Urothelium cell line (cell line): ENCODE data around the gene BMX.

ENCODE experiments used
- DNase-seq: peaks from one replicate; pipeline ENCODE4 v3.0.0; 2011; ENCODE audit warnings: low spot score, mixed read lengths
- FAIRE-seq: peaks from 2 replicates; lab custom pipeline; 2011; peaks lifted over from hg19 to GRCh38; lab: Jason Lieb, UNC

Gene BMX

DNA sequence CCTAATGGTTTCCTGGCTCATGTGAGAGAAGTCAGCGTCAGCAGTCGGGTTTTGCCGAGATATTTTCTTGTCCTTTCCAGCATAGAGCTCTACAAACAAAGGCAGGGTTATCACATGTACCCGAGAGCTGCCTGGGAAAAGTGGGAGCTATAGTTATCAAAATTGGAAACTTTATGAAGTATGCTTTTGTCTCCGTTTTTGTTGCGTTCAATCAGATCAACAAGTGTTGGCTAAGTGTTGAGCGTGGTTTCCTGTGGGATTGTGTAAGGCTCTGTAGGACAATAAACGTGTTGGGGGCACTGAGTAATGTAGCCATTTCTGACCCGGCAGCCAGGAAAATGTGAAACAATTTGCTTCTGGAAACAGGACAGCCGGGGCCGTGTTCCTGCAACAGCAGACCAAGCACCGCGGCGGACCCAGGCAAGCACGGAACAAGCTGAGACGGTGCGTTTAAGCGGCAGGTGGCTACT lies at the start of gene BMX:
BMX (plus strand) TSS at position 311 of the 470 bp plus-strand sequence. CDS start 7,547 bp downstream, outside the sequence.
- DNase-seq (no peak), FAIRE-seq (no peak)

GRCh38 chrX:15451913-15452312 lies 48.7 kb upstream of the BMX start:
- FAIRE-seq, result no peak
- no peak for DNase-seq

DNA sequence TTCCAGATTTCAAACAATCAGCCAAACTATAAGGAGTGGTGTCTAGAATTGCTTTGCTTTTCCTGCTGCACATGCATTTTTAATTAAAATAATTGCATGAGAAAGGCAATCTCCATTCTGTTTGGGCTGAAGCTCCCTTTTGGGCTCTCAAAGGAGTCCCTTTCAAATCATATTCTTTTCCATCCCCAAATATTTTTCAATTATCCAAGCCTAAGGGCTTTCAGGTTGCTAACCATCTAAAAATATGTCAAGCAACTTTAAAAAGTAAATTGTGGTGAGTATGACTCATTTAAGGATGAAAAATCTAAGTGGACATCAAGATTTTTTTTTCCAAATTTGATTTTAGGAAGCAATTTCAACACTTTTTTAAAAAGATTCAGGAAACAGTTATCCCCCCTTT lies 35.9 kb upstream of the BMX start:
- DNase-seq, result no peak
- FAIRE-seq, result no peak

GRCh38 chrX:15465347-15465746 lies 35.3 kb upstream of the BMX start:
- no peak for DNase-seq
- no peak for FAIRE-seq

GRCh38 chrX:15465896-15466651 lies 34.5 kb upstream of the BMX start:
- DNase-seq (no peak), FAIRE-seq (no peak)

- DNase-seq (no peak), FAIRE-seq (no peak)
These were observed 32.6 kb upstream of the BMX start for GRCh38 chrX:15468036-15468435.

GRCh38 chrX:15469613-15470012 lies 31.0 kb upstream of the BMX start:
- DNase-seq (no peak), FAIRE-seq (no peak)

DNA sequence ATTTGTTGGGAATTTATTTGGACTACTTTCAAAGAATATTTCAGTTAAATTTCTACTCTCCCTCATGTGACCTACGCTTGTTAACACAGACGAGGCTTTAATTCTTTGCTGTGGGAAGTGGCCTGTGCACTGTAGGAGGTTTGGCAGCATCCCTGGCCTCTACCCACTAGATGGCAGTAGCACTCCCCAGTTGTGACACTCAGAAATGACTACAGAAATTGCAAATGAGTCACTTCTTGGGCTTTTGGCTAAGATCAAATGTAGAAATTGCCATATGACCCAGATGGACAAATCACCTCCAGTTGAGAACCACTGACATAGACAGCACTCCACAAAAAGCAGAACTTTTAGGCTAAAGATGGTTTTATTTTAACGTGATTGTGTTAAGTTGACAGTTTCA lies 29.6 kb upstream of the BMX start:
- peak; percentile 12 for DNase-seq
- FAIRE-seq, result no peak

GRCh38 chrX:15472531-15472930 lies 28.1 kb upstream of the BMX start:
- DNase-seq (no peak), FAIRE-seq (no peak)

DNA sequence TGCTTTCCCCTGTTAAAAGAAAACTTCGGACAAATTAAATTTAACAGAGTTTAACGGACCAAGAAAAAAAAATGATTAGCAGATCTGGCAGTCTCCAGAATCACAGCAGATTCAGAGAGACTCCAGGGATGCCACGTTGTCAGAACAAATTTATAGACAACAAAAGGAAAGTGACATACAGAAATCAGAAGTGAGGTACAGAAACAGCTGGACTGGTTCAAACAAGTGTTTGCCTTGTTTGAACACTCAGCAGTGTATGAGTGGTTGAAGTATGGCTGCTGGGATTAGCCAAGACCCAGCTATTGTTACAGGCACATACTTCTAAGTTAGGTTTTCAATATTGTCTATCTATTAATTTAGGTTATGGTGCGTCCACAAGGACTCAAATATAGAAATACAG lies 26.6 kb upstream of the BMX start:
- no peak for DNase-seq
- FAIRE-seq, result no peak

- FAIRE-seq (no peak), DNase-seq (no peak)
These were observed 25.6 kb upstream of the BMX start for GRCh38 chrX:15475021-15475420.

DNA sequence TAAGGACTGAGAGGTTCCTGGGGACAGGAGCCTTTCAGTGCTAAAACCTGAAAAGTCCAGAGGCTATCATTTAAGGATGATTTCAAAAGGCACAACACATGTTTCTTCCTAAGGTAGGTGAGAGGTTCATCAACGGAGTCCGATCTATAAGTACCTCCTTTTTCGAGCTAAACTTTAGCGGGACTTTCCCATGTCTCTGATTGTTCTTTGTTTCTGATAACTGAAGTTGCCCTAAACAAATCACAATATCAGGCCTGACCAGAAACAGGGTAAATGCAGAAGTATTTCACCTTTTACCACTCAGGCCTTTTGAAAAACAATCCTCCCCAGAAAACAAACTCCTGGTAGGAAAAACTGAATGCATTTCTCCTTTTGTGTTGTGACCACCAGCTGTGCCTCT lies 25.1 kb upstream of the BMX start:
- DNase-seq (no peak), FAIRE-seq (no peak)

DNA sequence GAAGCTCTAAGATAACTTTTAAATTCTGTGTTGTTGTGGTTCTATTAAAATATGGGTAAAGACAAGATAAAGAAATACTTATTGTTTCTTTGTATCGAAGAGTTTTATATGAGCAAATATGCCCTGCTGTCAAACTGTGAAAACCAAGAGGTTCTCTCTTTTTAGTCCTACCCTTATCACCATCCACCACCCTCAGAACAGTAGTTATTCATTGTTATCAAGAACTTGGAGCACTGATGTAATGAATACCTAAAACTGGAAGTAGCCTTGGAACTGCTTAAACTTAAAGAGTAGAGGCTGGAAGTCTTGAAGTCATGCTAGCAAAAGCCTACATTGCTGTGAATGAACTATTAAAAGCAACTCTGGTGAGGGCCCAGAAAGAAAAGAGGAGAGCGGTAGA lies 16.7 kb upstream of the BMX start:
- no peak for FAIRE-seq
- DNase-seq, result no peak

DNA sequence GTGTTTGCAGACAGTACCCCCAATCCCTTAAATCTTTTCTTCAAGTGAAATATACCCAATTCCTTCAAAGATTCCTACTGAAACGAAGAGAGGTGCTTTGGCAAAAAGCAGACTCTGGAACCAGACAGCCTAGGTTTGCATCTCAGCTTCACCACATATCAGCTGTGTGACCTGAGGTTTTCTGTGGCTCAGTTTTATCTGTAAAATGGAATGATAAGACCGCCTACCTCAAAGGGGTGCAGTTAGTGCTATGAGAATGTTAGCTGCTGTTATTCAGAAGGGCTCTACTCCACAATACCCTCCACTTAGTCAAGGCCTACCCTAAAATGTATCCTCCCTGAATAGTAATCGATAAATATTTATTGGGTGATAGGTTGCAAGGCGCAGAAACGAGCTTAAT lies 8.1 kb upstream of the BMX start:
- FAIRE-seq (no peak), DNase-seq (no peak)

GRCh38 chrX:15493118-15493962 lies 7.3 kb upstream of the BMX start, which contains the start of gene PIR:
TSS of gene PIR (minus strand) at chrX:15493333. CDS start at chrX:15491257, 2,076 bp downstream.
- FAIRE-seq (no peak), DNase-seq (peak; percentile 76)

DNA sequence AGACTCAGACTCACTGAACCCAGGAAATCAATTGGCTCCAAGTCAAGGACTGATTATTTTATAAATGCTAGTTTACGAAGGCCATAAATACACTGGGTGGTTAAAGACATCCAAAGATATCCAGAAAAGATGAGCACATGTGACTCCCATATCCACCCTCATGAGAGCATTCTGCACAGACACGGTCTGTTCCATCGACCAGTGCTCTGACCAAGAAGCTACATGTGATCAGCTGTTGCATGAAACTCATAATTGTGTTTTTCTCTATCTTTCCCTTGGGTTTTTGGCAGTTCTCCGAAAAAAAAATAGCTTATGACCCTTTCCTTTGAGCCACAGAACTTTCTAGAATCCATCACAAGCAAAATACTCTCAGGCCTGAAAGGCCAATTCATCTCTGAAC lies 4.8 kb upstream of the BMX start:
- FAIRE-seq (no peak), DNase-seq (no peak)

DNA sequence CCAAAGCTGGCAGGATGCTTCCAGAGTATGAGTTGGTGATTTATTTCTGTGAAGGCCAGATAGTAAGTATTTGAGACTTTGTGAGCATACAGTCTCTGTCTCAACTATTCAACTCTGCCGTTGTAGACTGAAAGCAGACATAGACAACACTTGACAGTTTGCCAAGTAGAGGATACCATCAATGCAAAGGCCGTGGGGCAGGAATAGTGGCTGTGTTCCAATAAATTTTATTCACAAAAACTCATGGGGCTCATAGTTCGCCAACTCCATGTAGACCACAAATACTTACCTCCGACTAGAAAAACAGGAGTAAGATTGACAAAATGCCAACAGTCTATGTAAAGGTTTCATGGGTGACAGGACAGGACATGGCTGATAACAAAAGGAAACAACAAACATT lies 3.8 kb upstream of the BMX start:
- DNase-seq (no peak), FAIRE-seq (no peak)

- no peak for FAIRE-seq
- peak; percentile 27 for DNase-seq
These were observed 2.7 kb upstream of the BMX start for GRCh38 chrX:15497865-15498264.

GRCh38 chrX:15498741-15499140 lies 1.9 kb upstream of the BMX start:
- DNase-seq, result no peak
- no peak for FAIRE-seq

DNA sequence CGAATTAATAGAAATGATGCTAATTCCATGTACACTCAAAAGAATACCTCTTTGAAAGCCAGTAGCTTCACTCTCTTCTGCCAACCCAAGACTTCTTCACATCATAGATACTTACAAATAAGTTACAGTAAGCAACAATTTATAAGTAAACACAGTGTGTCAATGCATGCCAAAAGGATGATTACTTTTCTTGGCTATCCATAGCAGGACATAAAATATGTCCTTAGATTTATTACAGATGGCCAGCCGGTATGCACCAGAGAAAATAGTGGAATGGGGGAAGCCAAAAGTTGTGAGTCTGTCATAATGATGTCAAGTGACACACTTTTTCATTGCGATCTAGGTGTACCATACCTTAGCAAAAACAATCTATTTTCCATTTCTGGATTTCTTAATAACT lies 631 bp upstream of the BMX start:
- DNase-seq, result no peak
- FAIRE-seq, result no peak

DNA sequence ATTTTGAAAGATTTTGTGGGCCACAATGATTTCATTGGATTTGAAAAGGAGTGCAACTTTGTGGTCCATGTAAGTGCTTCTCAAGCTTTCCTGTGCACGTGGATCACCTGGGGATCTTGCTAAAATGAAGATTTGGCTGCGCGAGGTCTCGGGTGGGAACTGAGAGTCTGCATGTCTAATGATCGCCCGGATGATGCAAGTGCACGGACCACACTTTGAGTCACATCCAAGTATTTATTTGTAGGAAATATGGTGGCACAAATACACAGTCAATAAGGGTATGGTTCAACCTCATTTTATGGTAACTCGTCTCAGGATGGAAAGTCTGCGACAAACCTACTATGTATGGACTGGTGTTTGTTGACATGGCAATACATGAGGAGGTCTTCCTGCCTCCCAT lies 899 bp downstream of the BMX start:
- DNase-seq, result no peak
- FAIRE-seq, result no peak

- FAIRE-seq (no peak), DNase-seq (no peak)
These were observed 4.1 kb downstream of the BMX start for GRCh38 chrX:15504661-15505060.
